GM04504 (cell line): ENCODE data around the gene CARD14.
A peak's percentile ranks its signal among the peaks of the same experiment; 100 is the strongest.
"Not testable (repeated sequence)": the region's sequence is repeated elsewhere in the genome, so short reads cannot be mapped to it uniquely, and the experiment has no call there.

Source experiments
- DNase-seq: peaks from one replicate; pipeline ENCODE4 v3.0.0-alpha.2; 2012; ENCODE audit warnings: low read depth

Gene CARD14

DNA sequence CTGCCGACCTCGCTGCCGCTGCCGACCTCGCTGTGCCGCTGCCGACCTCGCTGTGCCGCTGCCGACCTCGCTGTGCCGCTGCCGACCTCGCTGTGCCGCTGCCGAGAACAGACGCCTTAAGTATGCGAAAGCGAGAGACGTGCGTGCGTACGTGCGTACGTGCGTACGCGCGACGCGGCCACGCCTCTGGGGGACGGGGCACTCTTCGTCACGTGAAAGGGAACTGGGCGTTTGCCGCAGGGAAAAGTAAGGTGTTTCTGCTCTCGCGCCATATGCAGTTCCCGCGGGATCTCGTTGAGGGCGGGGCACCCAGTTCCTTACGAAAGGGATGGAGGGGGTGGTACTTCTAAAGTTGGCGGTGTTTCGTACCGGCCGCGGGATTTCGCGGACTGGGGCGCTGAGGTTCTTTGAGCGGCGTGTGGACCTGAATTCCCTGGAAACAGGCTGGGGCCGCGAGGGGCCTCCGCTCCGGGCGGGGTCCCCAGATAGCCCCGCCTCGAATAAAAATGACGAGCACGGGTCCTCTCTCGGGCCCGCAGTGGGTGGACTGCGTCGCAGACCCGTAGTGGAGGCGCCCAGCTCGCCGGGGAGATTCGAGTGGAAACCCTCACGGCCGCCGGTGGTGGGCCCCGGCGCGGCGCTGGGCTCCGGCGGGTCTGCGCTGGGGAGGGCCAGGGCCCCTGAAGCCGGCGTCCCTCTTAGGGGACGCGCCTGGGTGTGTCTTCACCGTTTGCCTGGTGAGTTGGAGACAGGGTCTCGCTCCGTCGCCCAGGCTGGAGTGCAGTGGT is 22.6 kb upstream of the CARD14 start, which contains the start of gene EIF4A3:
Gene EIF4A3 (minus strand): TSS at position 94 of the 788 bp plus-strand sequence. CDS start 167 bp downstream, outside the sequence.
- peak; percentile 97 for DNase-seq

- peak; percentile 48 for DNase-seq
Measured at GRCh38 chr17:80151333-80151732, 18.5 kb upstream of the CARD14 start.

GRCh38 chr17:80152081-80152702 is 17.6 kb upstream of the CARD14 start:
- no peak for DNase-seq

- DNase-seq: no peak
Measured at GRCh38 chr17:80153004-80153403, 16.8 kb upstream of the CARD14 start.

GRCh38 chr17:80154166-80154565 is 15.7 kb upstream of the CARD14 start:
- no peak for DNase-seq

GRCh38 chr17:80155600-80155999 is 14.2 kb upstream of the CARD14 start:
- DNase-seq: not testable (repeated sequence)

- DNase-seq: no peak
Measured at GRCh38 chr17:80158846-80159245, 11.0 kb upstream of the CARD14 start.

- DNase-seq: no peak
Measured at GRCh38 chr17:80160536-80160935, 9.3 kb upstream of the CARD14 start.

- DNase-seq: no peak
Measured at GRCh38 chr17:80163336-80163735, 6.5 kb upstream of the CARD14 start.

DNA sequence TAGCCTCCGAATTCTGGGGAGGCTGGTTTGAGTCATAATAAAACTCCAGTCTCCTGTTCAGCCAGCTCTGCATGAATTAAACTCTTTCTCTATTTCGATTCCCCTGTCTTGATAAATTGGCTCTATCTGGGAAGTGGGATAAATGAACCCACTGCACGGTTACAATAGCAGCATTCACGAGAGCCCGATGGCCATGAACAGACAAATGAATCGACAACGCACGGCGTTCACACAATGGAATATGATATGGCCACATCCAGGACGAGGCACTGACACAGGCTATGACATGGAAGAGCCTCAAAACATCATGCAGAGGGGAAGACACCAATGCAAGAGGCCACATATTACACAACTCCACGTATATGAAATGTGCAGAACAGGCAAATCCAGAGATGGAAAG is 5.6 kb upstream of the CARD14 start:
- no peak for DNase-seq

- no peak for DNase-seq
Measured at GRCh38 chr17:80166446-80166845, 3.4 kb upstream of the CARD14 start.

DNA sequence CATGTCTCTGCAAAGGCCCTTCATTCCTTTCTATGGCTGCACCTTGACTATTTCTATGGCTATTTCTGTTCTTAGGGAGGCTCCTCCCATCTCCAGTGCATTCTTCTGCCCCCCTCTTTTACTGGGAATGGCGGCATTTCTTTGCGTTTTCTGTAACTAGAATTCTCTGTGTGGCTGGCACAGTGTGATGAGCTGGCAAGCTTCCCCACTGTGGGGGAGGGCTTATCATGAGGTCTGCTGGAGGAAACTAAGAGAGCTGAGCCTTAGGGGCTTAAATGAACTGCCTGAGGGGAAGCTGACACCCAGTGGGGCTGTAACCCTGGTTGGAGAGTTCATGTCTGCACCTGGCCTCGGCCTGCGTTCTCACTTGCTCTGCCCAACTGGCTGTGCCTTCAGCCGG is 1.5 kb upstream of the CARD14 start:
- no peak for DNase-seq

- DNase-seq: no peak
Measured at GRCh38 chr17:80169107-80169506, 723 bp upstream of the CARD14 start.

DNA sequence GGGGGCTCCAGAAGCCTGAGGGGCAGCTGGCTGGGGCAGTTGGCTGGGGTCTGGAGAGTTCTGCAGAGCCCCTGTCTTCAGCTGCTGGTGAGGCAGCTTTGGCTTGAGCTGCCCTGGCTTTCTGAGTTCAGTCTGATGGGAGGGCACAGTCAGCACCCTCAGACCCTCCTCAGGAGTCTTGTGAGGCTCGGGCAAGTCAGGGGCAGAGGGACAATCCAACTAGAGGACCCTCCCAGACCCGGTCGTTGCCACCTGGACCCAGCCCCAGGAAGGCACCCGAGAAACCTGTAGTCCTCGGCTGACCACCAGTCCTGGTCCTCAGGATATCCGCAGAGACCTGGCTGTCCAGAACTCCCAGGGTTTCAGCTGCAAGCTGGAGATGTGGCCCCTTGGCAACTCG is 1.9 kb downstream of the CARD14 start:
- no peak for DNase-seq

- no peak for DNase-seq
Measured at GRCh38 chr17:80173126-80173525, 3.3 kb downstream of the CARD14 start.

DNA sequence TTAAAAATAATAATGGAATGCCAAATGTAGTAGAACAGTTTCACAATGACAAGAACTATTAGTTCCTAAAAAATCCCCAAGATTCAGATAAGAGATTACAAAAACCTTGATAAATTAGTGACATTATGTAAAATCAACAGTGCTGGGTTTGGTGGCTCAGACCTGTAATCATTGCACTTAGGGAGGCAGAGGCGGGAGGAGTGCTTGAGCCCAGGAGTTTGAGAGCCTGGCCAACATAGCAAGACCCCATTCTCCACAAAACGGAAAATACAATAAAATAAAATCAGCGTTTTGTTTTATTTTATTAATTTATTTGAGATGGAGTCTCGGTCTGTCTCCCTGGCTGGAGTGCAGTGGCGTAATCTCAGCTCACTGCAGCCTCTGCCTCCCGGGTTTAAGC is 4.1 kb downstream of the CARD14 start:
- no peak for DNase-seq

- DNase-seq: no peak
Measured at GRCh38 chr17:80176757-80177156, 6.9 kb downstream of the CARD14 start.

GRCh38 chr17:80177986-80178595 is 8.3 kb downstream of the CARD14 start:
- no peak for DNase-seq

- DNase-seq: no peak
Measured at GRCh38 chr17:80180192-80180591, 10.4 kb downstream of the CARD14 start.

- DNase-seq: no peak
Measured at GRCh38 chr17:80181431-80181830, 11.6 kb downstream of the CARD14 start.

DNA sequence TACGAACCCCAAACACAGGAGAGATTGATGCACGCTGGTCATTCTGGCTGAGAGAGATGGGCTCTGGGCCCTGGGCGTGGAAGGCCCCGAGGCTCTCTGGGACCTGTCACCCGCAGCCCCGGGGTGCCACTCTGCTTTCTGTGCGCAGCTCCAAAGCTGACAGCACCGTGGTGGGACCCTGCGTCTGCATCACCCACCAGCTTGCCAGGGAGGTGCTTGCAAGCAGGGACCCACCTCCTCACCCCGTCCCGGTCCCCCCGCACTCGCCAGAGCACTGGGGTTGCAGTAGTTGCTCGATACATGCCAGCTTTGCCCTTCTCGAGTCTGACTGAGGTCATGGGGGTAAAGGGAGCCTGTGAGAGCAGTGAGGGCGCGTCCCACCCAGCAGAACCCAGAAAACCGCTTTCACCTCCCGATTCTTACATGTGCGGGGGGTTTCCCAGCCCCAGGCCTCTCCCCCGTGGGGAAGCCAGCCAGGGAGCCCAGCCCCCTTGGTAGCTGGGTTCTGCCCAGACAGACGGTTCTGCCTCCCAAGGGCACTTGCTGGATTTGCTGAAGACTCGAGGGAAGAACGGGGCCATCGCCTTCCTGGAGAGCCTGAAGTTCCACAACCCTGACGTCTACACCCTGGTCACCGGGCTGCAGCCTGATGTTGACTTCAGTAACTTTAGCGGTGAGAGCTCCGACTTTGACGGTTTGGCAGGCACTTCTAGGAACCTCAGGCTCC is 12.5 kb downstream of the CARD14 start:
- no peak for DNase-seq

- no peak for DNase-seq
Measured at GRCh38 chr17:80182845-80183223, 13.0 kb downstream of the CARD14 start.
